Thoracic aorta (tissue), 2 donors: Measurements from ENCODE around the gene MBOAT7. TPM values are rescaled to one million over a fixed set of nuclear protein-coding genes. Genes with fewer than 3 reads are reported as not detected.
A peak's percentile ranks its signal among the peaks of the same experiment; 100 is the strongest.
"Not testable (repeated sequence)": the region's sequence is repeated elsewhere in the genome, so short reads cannot be mapped to it uniquely, and the experiment has no call there.

Experiments used
- ATAC-seq: fragments of 150-250 bp; one replicate; pipeline ENCODE4 v1.8.0; 2017; ENCODE audit warnings: low read depth; ENCODE audit not compliant: insufficient number of reproducible peaks, low FRiP score
- DNase-seq: peaks from one replicate; pipeline ENCODE4 v3.0.0-alpha.2; 2020; ENCODE audit warnings: low spot score
- H3K27ac ChIP-seq, 2 donors: fragments of 200-600 bp; sonication (generic); 1 replicate in 1 of 2; 2 replicates in 1 of 2; pipeline ENCODE4 v1.5.1; 2016; ENCODE audit warnings: mild to moderate bottlenecking in 2 of 2, moderate library complexity in 2 of 2
- H3K27me3 ChIP-seq: fragments of 200-600 bp; sonication (generic); replicated peaks from 2 replicates; pipeline ENCODE4 v1.6.0; 2016; ENCODE audit warnings: mild to moderate bottlenecking; ENCODE audit not compliant: insufficient read depth
- H3K36me3 ChIP-seq: fragments of 200-600 bp; sonication (generic); one replicate; pipeline ENCODE4 v1.5.1; 2016
- H3K4me1 ChIP-seq, 2 donors: fragments of 200-600 bp; sonication (generic); 1 replicate in 1 of 2; 2 replicates in 1 of 2; pipeline versions ENCODE4 v1.5.1 to v1.6.0; 2016; ENCODE audit warnings: low read depth in 2 of 2, mild to moderate bottlenecking in 1 of 2; ENCODE audit not compliant: control insufficient read depth in 1 of 2
- H3K4me3 ChIP-seq: fragments of 200-600 bp; sonication (generic); 2 replicates; pipeline ENCODE4 v1.5.1; 2016; ENCODE audit warnings: mild to moderate bottlenecking
- H3K9me3 ChIP-seq: fragments of 200-600 bp; sonication (generic); 2 replicates; pipeline ENCODE4 v1.5.1; 2016
- CTCF ChIP-seq: fragments of 200-600 bp; sonication (generic); IDR thresholded peaks from one replicate; pipeline ENCODE4 v1.5.1; 2019; ENCODE audit warnings: antibody characterized with exemption
- total RNA-seq, 2 donors: library from RNA; depleted of rRNA; stranded (reverse); fragments of >200 nt; gene quantifications; one replicate each; pipeline versions ENCODE4 v1.1.0 to v1.2.3, GENCODE V29; 2016

The MBOAT7 gene
- total RNA-seq = 10 to 100 TPM; 46.0 to 61.1 TPM

DNA sequence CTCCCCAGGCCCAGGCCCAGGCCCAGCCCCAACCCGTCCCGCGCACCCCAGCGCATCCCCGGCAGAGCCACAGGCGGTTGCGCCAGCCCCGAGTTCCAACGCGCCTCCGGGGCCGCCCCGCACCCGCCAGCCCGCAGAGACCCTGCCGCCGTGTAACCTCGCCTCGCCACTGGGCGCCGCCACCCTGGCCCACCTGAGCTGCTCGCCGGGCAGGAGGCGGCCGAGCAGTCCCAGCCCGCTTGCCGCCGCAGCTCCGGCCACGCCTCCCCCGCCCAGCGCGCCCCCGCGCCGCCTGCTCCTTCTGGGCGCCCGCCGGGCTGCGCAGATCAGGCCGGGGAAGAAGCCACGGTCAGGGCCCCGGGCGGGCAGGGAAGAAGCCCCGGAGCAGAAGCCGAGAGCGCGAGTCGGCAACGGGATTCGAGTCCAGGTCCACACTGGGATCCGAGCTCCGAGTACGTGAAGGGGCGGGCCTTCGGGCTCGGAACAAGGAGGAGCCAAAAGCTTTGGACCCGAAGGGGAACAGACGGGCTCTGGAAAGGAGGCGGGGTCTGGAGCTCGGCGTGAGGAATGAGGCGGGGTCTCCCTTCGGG is at the start of gene MBOAT7:
Gene MBOAT7, minus strand, starts transcription at position 436 of the 590 bp plus-strand sequence. CDS start 1,072 bp downstream, outside the sequence.
- Histone ChIP-seq H3K27me3 (no peaks in the 10 kb centered on the region), H3K4me1 (peaks cover 14 to 28% of the 10 kb centered on the region in 2 donors), H3K9me3 (no peaks in the 10 kb centered on the region), H3K27ac (peak within 1 kb of the TSS; percentile 99), H3K4me3 (peak within 1 kb of the TSS; percentile 85), H3K36me3 (peaks cover 9% of the 10 kb centered on the region)
- ATAC-seq = peak; percentile 2
- peak; percentile 36 for TF ChIP-seq CTCF
- no peak for DNase-seq

DNA sequence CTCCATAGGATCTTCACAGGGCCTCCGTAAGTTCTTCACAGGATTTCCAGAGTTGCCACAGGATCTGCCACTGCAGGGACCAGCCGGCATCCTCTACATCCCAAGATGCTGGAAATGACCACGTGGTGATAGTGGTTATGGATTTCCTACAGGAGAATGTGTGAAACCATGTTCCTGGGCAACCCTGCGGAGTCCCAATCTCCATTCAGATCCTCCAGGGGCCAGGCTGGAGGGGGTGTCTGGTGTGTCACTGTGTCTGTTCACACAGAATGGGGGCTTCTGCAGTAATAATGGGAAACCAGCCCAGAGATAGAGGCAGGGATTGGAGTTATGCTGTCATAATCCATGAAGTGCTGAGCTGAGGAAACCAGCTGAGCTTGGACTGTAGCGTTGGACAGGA is 44.6 kb upstream of the MBOAT7 start:
- Histone ChIP-seq H3K27ac (no peak overlapping the region), H3K36me3 (no peaks in the 10 kb centered on the region), H3K27me3 (no peaks in the 10 kb centered on the region), H3K9me3 (no peaks in the 10 kb centered on the region), H3K4me3 (no peak overlapping the region), H3K4me1 (no peaks in the 10 kb centered on the region)
- no peak for DNase-seq
- ATAC-seq = no peak
- no peak for TF ChIP-seq CTCF

- ATAC-seq = peak; percentile 63
- DNase-seq = peak; percentile 41
- Histone ChIP-seq H3K36me3 (no peaks in the 10 kb centered on the region), H3K27me3 (no peaks in the 10 kb centered on the region), H3K4me1 (no peaks in the 10 kb centered on the region), H3K27ac (no peak overlapping the region), H3K9me3 (no peaks in the 10 kb centered on the region), H3K4me3 (no peak overlapping the region)
- peak; percentile 78 for TF ChIP-seq CTCF
Measured at GRCh38 chr19:54231077-54231931, 41.9 kb upstream of the MBOAT7 start.

- TF ChIP-seq CTCF = no peak
- H3K27me3 ChIP-seq = no peaks in the 10 kb centered on the region
- no peak overlapping the region for H3K4me3 ChIP-seq
- no peaks in the 10 kb centered on the region for H3K4me1 ChIP-seq
- ATAC-seq = no peak
- H3K36me3 ChIP-seq = no peaks in the 10 kb centered on the region
- no peak for DNase-seq
- no peak overlapping the region for H3K27ac ChIP-seq
- H3K9me3 ChIP-seq = no peaks in the 10 kb centered on the region
Measured at GRCh38 chr19:54230031-54230430, 40.7 kb upstream of the MBOAT7 start.

DNA sequence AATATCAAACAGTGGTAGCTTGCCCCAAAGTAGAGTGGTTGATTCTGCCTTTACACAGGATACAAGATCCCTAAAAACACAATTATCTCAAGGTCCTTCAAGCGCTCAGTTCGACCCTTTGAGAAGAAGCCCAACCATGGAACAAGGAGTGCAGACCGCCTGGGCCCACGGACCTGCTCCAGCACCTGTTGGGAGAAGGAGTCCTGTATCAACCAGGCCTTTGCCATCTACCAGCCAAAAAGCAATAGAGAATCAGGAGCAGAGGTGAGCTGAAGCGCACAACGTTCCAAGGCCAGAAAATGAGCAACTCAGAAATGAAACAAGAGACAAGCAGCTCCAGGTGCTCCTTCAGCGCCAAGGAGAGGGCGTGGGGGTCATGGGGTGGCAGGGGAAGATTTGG is 39.8 kb upstream of the MBOAT7 start:
- ATAC-seq (no peak), DNase-seq (no peak)
- no peak overlapping the region for H3K4me3 ChIP-seq
- no peak for TF ChIP-seq CTCF
- no peak overlapping the region for H3K27ac ChIP-seq
- no peaks in the 10 kb centered on the region for H3K27me3 ChIP-seq
- H3K4me1 ChIP-seq = no peaks in the 10 kb centered on the region
- no peaks in the 10 kb centered on the region for H3K36me3 ChIP-seq
- no peaks in the 10 kb centered on the region for H3K9me3 ChIP-seq

- not testable (repeated sequence) for H3K27me3 ChIP-seq, ATAC-seq, H3K9me3 ChIP-seq, H3K4me3 ChIP-seq, H3K4me1 ChIP-seq, H3K27ac ChIP-seq, DNase-seq, H3K36me3 ChIP-seq
Measured at GRCh38 chr19:54224619-54225018, 35.2 kb upstream of the MBOAT7 start.

GRCh38 chr19:54223937-54224281 is 34.5 kb upstream of the MBOAT7 start:
- H3K4me3 ChIP-seq, H3K27me3 ChIP-seq, H3K27ac ChIP-seq, H3K4me1 ChIP-seq, DNase-seq, ATAC-seq, H3K9me3 ChIP-seq, H3K36me3 ChIP-seq: not testable (repeated sequence)
